WTC11 (cell line): ENCODE results near the gene MYL3. TPM values are rescaled to one million over a fixed set of nuclear protein-coding genes. Genes with fewer than 3 reads are reported as not detected.

ENCODE experiments used
- ATAC-seq: fragments of 200-7000 bp; cut with Tn5 transposase; 2 replicates; pipeline ENCODE4 v1.10.0; 2021; ENCODE audit warnings: mild to moderate bottlenecking, moderate library complexity
- CTCF ChIA-PET: fragments of 300-600 bp; sonication (Branson Sonifier 250); formaldehyde crosslinking; loops from one replicate; lab custom pipeline; 2021; ENCODE audit warnings: antibody characterized with exemption; lab: Charles Lee
- POLR2A ChIA-PET: fragments of 350-600 bp; sonication (Branson Sonifier 250); formaldehyde crosslinking; loops from one replicate; lab custom pipeline; 2021; ENCODE audit warnings: antibody characterized with exemption; lab: Charles Lee
- DNase-seq: peaks from one replicate; pipeline ENCODE4 v3.0.0; 2021; ENCODE audit warnings: low spot score
- H3K27ac Mint-ChIP-seq: 2 replicates; pipeline ENCODE4 v1.8.0; 2021; ENCODE audit warnings: mixed read lengths
- H3K27me3 Mint-ChIP-seq: 2 replicates; pipeline ENCODE4 v1.8.0; 2021; ENCODE audit warnings: low read depth, mild to moderate bottlenecking, moderate library complexity, mixed read lengths
- H3K36me3 Mint-ChIP-seq: 2 replicates; pipeline ENCODE4 v1.8.0; 2021; ENCODE audit warnings: mixed read lengths
- H3K4me1 Mint-ChIP-seq: 2 replicates; pipeline ENCODE4 v1.8.0; 2022; ENCODE audit warnings: mixed read lengths
- H3K4me3 Mint-ChIP-seq: 2 replicates; pipeline ENCODE4 v1.8.0; 2021; ENCODE audit warnings: mild to moderate bottlenecking, moderate library complexity, mixed read lengths
- H3K9me3 Mint-ChIP-seq: 2 replicates; pipeline ENCODE4 v1.8.0; 2021; ENCODE audit warnings: mixed read lengths
- AFF4 ChIP-seq: sonication (generic); formaldehyde crosslinking; IDR thresholded peaks from 2 replicates; pipeline ENCODE4 v1.8.1; 2023; ENCODE audit warnings: mild to moderate bottlenecking, missing genetic modification reagents, borderline replicate concordance
- CBFB ChIP-seq: sonication (generic); formaldehyde crosslinking; IDR thresholded peaks from 2 replicates; pipeline ENCODE4 v1.8.1; 2022; ENCODE audit warnings: mild to moderate bottlenecking, low read depth, missing genetic modification reagents
- E2F1 ChIP-seq: sonication (generic); formaldehyde crosslinking; IDR thresholded peaks from 2 replicates; pipeline ENCODE4 v1.8.0; 2022; ENCODE audit warnings: mild to moderate bottlenecking, missing genetic modification reagents
- E2F5 ChIP-seq: sonication (generic); formaldehyde crosslinking; IDR thresholded peaks from 2 replicates; pipeline ENCODE4 v1.8.1; 2022; ENCODE audit warnings: mild to moderate bottlenecking, moderate library complexity, missing genetic modification reagents
- EMX1 ChIP-seq: fragments of 250-450 bp; sonication (Bioruptor Pico); IDR thresholded peaks from 2 replicates; pipeline ENCODE4 v1.8.0; 2021; ENCODE audit warnings: mild to moderate bottlenecking
- FOXJ3 ChIP-seq: sonication (generic); formaldehyde crosslinking; IDR thresholded peaks from 2 replicates; pipeline ENCODE4 v1.9.0; 2021; ENCODE audit warnings: missing genetic modification reagents, mild to moderate bottlenecking, borderline replicate concordance
- FOXP1 ChIP-seq: sonication (generic); formaldehyde crosslinking; IDR thresholded peaks from 2 replicates; pipeline ENCODE4 v1.8.0; 2022; ENCODE audit warnings: missing genetic modification reagents, mild to moderate bottlenecking, moderate library complexity, borderline replicate concordance
- FOXP4 ChIP-seq: sonication (generic); formaldehyde crosslinking; IDR thresholded peaks from 2 replicates; pipeline ENCODE4 v1.8.0; 2022; ENCODE audit warnings: mild to moderate bottlenecking, missing genetic modification reagents
- KAT7 ChIP-seq: sonication (generic); formaldehyde crosslinking; IDR thresholded peaks from 2 replicates; pipeline ENCODE4 v1.8.1; 2023; ENCODE audit warnings: missing genetic modification reagents, mild to moderate bottlenecking, borderline replicate concordance
- NFATC4 ChIP-seq: fragments of 250-450 bp; sonication (Bioruptor Pico); IDR thresholded peaks from 2 replicates; pipeline ENCODE4 v1.9.0; 2021; ENCODE audit warnings: mild to moderate bottlenecking
- NR1H2 ChIP-seq: sonication (generic); formaldehyde crosslinking; IDR thresholded peaks from 2 replicates; pipeline ENCODE4 v1.9.0; 2021; ENCODE audit warnings: mild to moderate bottlenecking, moderate library complexity, missing genetic modification reagents
- NR2C2 ChIP-seq: sonication (generic); formaldehyde crosslinking; IDR thresholded peaks from 2 replicates; pipeline ENCODE4 v1.8.0; 2022; ENCODE audit warnings: mild to moderate bottlenecking, missing genetic modification reagents
- PREB ChIP-seq: sonication (generic); formaldehyde crosslinking; IDR thresholded peaks from 2 replicates; pipeline ENCODE4 v1.8.1; 2022; ENCODE audit warnings: mild to moderate bottlenecking, missing genetic modification reagents, moderate library complexity, borderline replicate concordance
- TCF7 ChIP-seq: sonication (generic); formaldehyde crosslinking; IDR thresholded peaks from 2 replicates; pipeline ENCODE4 v1.8.0; 2022; ENCODE audit warnings: mild to moderate bottlenecking, low read depth, missing genetic modification reagents, moderate library complexity
- TP53 ChIP-seq: sonication (generic); formaldehyde crosslinking; IDR thresholded peaks from 2 replicates; pipeline ENCODE4 v1.8.1; 2023; ENCODE audit warnings: mild to moderate bottlenecking, missing genetic modification reagents
- ZNF121 ChIP-seq: sonication (generic); formaldehyde crosslinking; IDR thresholded peaks from 2 replicates; pipeline ENCODE4 v1.8.0; 2023; ENCODE audit warnings: missing genetic modification reagents
- ZNF263 ChIP-seq: sonication (generic); formaldehyde crosslinking; IDR thresholded peaks from 2 replicates; pipeline ENCODE4 v1.8.1; 2022; ENCODE audit warnings: low read depth, mild to moderate bottlenecking, moderate library complexity, missing genetic modification reagents
- ZNF317 ChIP-seq: sonication (generic); formaldehyde crosslinking; IDR thresholded peaks from 2 replicates; pipeline ENCODE4 v1.8.1; 2023; ENCODE audit warnings: low read depth, mild to moderate bottlenecking, moderate library complexity, missing genetic modification reagents, borderline replicate concordance
- ZNF423 ChIP-seq: fragments of 250-450 bp; sonication (Bioruptor Pico); IDR thresholded peaks from 2 replicates; pipeline ENCODE4 v2.1.2; 2022; ENCODE audit warnings: mild to moderate bottlenecking, moderate library complexity
- ZNF512 ChIP-seq: sonication (generic); formaldehyde crosslinking; IDR thresholded peaks from 2 replicates; pipeline ENCODE4 v1.8.1; 2022; ENCODE audit warnings: missing genetic modification reagents, borderline replicate concordance
- ZSCAN18 ChIP-seq: fragments of 250-450 bp; sonication (Bioruptor Pico); IDR thresholded peaks from 2 replicates; pipeline ENCODE4 v2.1.2; 2022; ENCODE audit warnings: mild to moderate bottlenecking, moderate library complexity
- total RNA-seq: library from RNA; stranded (reverse); gene quantifications from 3 replicates; pipeline ENCODE4 v1.2.3, GENCODE V29; 2021

Gene MYL3
- total RNA-seq, 1 experiment from 2014 or later, result 0.31 TPM

- Mint-ChIP-seq H3K4me3 (no peak overlapping the region), H3K27me3 (no peaks in the 10 kb centered on the region), H3K4me1 (no peaks in the 10 kb centered on the region), H3K27ac (no peak overlapping the region), H3K9me3 (no peaks in the 10 kb centered on the region), H3K36me3 (no peaks in the 10 kb centered on the region)
- TF ChIP-seq NR1H2 (no peak), ZNF263 (CRISPR knock-in tag) (no peak), TP53 (no peak), AFF4 (CRISPR knock-in tag) (no peak), ZNF121 (CRISPR knock-in tag) (no peak), ZNF423 (CRISPR knock-in tag) (no peak), E2F1 (CRISPR knock-in tag) (no peak)
- no peak for DNase-seq
- ChIA-PET CTCF (interaction anchor here (1.0 kb wide), 2 partner anchors 34 to 45 kb away, joined by 3 read pairs; no protein-coding TSS in a partner anchor), POLR2A (no interaction called here)
- no peak for ATAC-seq
These were observed 1.0 kb upstream of the MYL3 start for GRCh38 chr3:46864061-46864881.

GRCh38 chr3:46862369-46863025 lies 747 bp downstream of the MYL3 start:
- ChIA-PET CTCF (interaction anchor here (0.6 to 1.5 kb wide), 3 partner anchors 17 to 279 kb away, joined by 4 to 7 read pairs (median 5); no protein-coding TSS in a partner anchor), POLR2A (no interaction called here)
- peak; percentile 7 for DNase-seq
- no peak for TF ChIP-seq FOXP1
- no peak for TF ChIP-seq FOXP4 (CRISPR knock-in tag)
- TF ChIP-seq ZSCAN18 (CRISPR knock-in tag), result no peak
- TF ChIP-seq NFATC4 (CRISPR knock-in tag), result no peak
- TF ChIP-seq E2F5, result no peak
- TF ChIP-seq ZNF512 (CRISPR knock-in tag), result no peak
- TF ChIP-seq NR2C2, result no peak
- no peak for TF ChIP-seq TCF7 (CRISPR knock-in tag)
- no peak for TF ChIP-seq KAT7
- no peak for TF ChIP-seq FOXJ3 (CRISPR knock-in tag)
- TF ChIP-seq EMX1 (CRISPR knock-in tag), result no peak
- no peak for TF ChIP-seq PREB (CRISPR knock-in tag)
- no peak for TF ChIP-seq CBFB
- no peak for TF ChIP-seq ZNF317 (CRISPR knock-in tag)
- no peak overlapping the region; the same call in 1 of the 2 replicates for H3K27ac Mint-ChIP-seq
- H3K9me3 Mint-ChIP-seq, result no peaks in the 10 kb centered on the region
- no peak for ATAC-seq
- no peaks in the 10 kb centered on the region for H3K4me1 Mint-ChIP-seq
- H3K4me3 Mint-ChIP-seq, result no peak overlapping the region
- peaks cover 3% of the 10 kb centered on the region; the same call in 1 of the 2 replicates for H3K27me3 Mint-ChIP-seq
- H3K36me3 Mint-ChIP-seq, result no peaks in the 10 kb centered on the region
